Effector CD8-positive, alpha-beta T cell (primary cell): ENCODE results near the gene GALK2.
"Not testable (repeated sequence)": the region's sequence is repeated elsewhere in the genome, so short reads cannot be mapped to it uniquely, and the experiment has no call there.

Experiments
- DNase-seq: peaks from one replicate; lab custom pipeline; 2025; lab: John Stamatoyannopoulos, UW

Gene GALK2

GRCh38 chr15:49339656-49340055, 169.6 kb downstream of the GALK2 start:
- DNase-seq, result no peak

GRCh38 chr15:49343546-49343945, 173.5 kb downstream of the GALK2 start:
- DNase-seq, result no peak

- DNase-seq, result not testable (repeated sequence)
Observed at GRCh38 chr15:49354439-49354838, 184.4 kb downstream of the GALK2 start.

GRCh38 chr15:49361370-49361769, 191.3 kb downstream of the GALK2 start:
- DNase-seq, result no peak

GRCh38 chr15:49366496-49366895, 196.4 kb downstream of the GALK2 start:
- no peak for DNase-seq

GRCh38 chr15:49370782-49371181, 200.7 kb downstream of the GALK2 start:
- DNase-seq, result no peak

GRCh38 chr15:49372366-49372765, 202.3 kb downstream of the GALK2 start:
- DNase-seq, result no peak

GRCh38 chr15:49379996-49380395, 209.9 kb downstream of the GALK2 start:
- DNase-seq, result no peak

- DNase-seq, result no peak
Observed at GRCh38 chr15:49380912-49381311, 210.9 kb downstream of the GALK2 start.
